ENCODE data around the gene IL3. TPM values are rescaled to one million over a fixed set of nuclear protein-coding genes. Genes with fewer than 3 reads are reported as not detected.

IL3 gene
- total and polyA plus RNA-seq, 2 of the 4 experiments (the other 2 are of a cell fraction) = not detected

GRCh38 chr5:132082329-132083023 lies 22.0 kb downstream of the IL3 start:
- H4K5ac ChIP-seq (ENCODE audit: low read depth, low read length) = no peak overlapping the region
- H3K9me3 ChIP-seq (ENCODE audit: control insufficient read depth, insufficient read depth, low read length) = no peaks in the 10 kb centered on the region
- no peak overlapping the region for H4K8ac ChIP-seq (ENCODE audit: low read depth in 2 of 2, low read length in 2 of 2)
- TF ChIP-seq RFX5 (IDR thresholded peaks at IDR 0.05; ENCODE audit: low read depth, low read length) (no peak), ELK1 (IDR thresholded peaks at IDR 0.05; ENCODE audit: borderline replicate concordance, low read depth, low read length) (no peak), FOS (IDR thresholded peaks at IDR 0.05; ENCODE audit: low read depth, low read length) (no peak), CHD1 (IDR thresholded peaks at IDR 0.05; ENCODE audit: low read depth, low read length) (no peak)
- no peak overlapping the region for H3K9ac ChIP-seq (ENCODE audit: low read depth, low read length)
- 71% methylated on average over 1 of the region's 8 CpGs; no CpG with 5 or more reads in 1 of the 2 experiments for WGBS, 2 experiments (ENCODE audit: extremely low coverage in 2 of 2, insufficient read length in 1 of 2)
- no peak overlapping the region for H2BK120ac ChIP-seq (ENCODE audit: low read depth, low read length)
- intact Hi-C loops (cut with micrococcal nuclease) (no loop called here), in situ Hi-C loops (cut with MboI; ENCODE audit: low sequenced_read_pairs) (loop anchor here (25.0 kb wide), 1 partner anchor 405 kb away; the partner anchor contains the start of gene IRF1), dilution Hi-C loops (cut with HindIII; ENCODE audit: low sequenced_read_pairs, unreplicated experiment) (no loop called here)
- H3K9me1 ChIP-seq (ENCODE audit: insufficient read depth, low read length) = peaks cover 24% of the 10 kb centered on the region
- no peak overlapping the region for H4K91ac ChIP-seq (ENCODE audit: insufficient read depth, low read depth, low read length)
- no peaks in the 10 kb centered on the region for H3K27me3 ChIP-seq (ENCODE audit: control insufficient read depth, insufficient read depth, low read length)
- no peak overlapping the region for H3K56ac ChIP-seq (ENCODE audit: extremely low read depth, insufficient read depth, low read length)
- H2BK20ac ChIP-seq (ENCODE audit: low read depth, low read length) = no peak overlapping the region
- H4K20me1 ChIP-seq (ENCODE audit: insufficient read depth, low read length) = no peaks in the 10 kb centered on the region
- no peaks in the 10 kb centered on the region for H3K36me3 ChIP-seq (ENCODE audit: control insufficient read depth, insufficient read depth, low read length)
- H2AK5ac ChIP-seq (ENCODE audit: low read depth, low read length) = peak overlapping the region; percentile 70; the same call in 1 of the 2 replicates
- no peak overlapping the region for H2BK5ac ChIP-seq (ENCODE audit: low read depth, low read length, poor library complexity, severe bottlenecking)
- ATAC-seq (ENCODE audit: low read depth) = no peak
- BruUV-seq (replicated peaks) = no TSS peak
- no peak overlapping the region for H3K27ac ChIP-seq (ENCODE audit: insufficient read depth, low read length)
- H3K4me1 ChIP-seq (ENCODE audit: control insufficient read depth, insufficient read depth, low read length) = peaks cover 19% of the 10 kb centered on the region
- H3K4ac ChIP-seq (ENCODE audit: low read depth, low read length) = no peak overlapping the region; the same call in 1 of the 2 replicates
- H3K4me3 ChIP-seq (ENCODE audit: insufficient read depth, low read depth, low read length) = no peak overlapping the region
- peak overlapping the region; percentile 47 for H2AFZ ChIP-seq (replicated peaks; ENCODE audit: low read length, poor library complexity)
- POLR2A ChIA-PET (ENCODE audit: unreplicated experiment) = no interaction called here
- no peak overlapping the region for H3K4me2 ChIP-seq (ENCODE audit: low read depth, low read length)
- no peak overlapping the region for H3K23ac ChIP-seq (ENCODE audit: low read depth, low read length)
- H3K18ac ChIP-seq (ENCODE audit: low read depth, low read length) = no peak overlapping the region
- H3K79me1 ChIP-seq (ENCODE audit: low read depth in 1 of 2, low read length in 2 of 2) = no peaks in the 10 kb centered on the region
- CTCF ChIA-PET = interaction anchor here (0.6 kb wide), 1 partner anchor 107 kb away, joined by 5 read pairs; no protein-coding TSS in a partner anchor
- H2AK9ac ChIP-seq (replicated peaks; ENCODE audit: low read depth, low read length, poor library complexity) = no peak overlapping the region
- DNase-seq = no peak
- H3K14ac ChIP-seq (replicated peaks; ENCODE audit: low read depth, low read length) = no peak overlapping the region
- no peak overlapping the region; the same call in 2 of the 3 replicates for H2BK15ac ChIP-seq (ENCODE audit: low read depth, low read length)
